GM21447 (cell line): ENCODE data around the gene TM7SF2.

Experiments
- ATAC-seq: cut with Tn5 transposase; IDR thresholded peaks from one replicate; pipeline ENCODE4 v1.9.1; 2021; ENCODE audit not compliant: unreplicated experiment

TM7SF2 gene

DNA sequence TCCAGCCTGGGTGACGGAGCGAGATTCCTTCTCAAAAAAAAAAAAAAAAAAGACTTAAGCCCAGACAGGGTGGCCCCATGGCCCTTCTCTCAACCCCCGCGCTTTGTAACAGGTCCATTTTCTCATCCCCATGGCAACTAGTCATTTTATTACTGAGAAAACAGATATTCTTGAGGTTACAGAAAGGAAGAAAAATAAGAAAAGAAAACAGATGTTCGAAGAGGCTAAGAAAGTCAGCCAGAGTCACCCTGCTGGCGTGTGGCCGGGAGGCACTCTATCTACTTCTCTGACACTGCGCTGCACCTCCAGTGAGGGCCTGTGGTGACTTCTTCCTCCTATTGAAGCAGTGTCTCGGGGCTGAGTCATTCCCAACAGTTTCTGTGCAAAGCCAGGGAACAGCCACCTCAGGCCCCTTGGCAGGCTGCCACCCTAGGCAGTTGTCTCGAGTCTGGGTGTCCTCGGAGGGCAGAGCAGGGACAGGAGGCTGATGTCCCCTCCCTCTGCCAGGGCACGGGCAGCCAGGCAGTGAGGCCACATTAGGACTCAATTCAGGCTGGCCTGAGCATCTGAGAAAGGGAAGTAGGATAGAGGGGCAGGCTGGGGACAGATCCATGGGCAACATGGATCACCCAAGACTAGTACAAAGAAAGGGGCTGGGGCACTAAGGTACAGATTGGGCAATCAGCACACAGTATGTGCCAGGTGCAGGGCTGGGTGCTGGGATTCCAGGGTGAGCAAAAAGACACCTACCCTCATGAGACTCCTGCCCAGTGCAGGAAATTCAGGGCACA, 39.0 kb downstream of the TM7SF2 start:
- ATAC-seq: peak; percentile 48

DNA sequence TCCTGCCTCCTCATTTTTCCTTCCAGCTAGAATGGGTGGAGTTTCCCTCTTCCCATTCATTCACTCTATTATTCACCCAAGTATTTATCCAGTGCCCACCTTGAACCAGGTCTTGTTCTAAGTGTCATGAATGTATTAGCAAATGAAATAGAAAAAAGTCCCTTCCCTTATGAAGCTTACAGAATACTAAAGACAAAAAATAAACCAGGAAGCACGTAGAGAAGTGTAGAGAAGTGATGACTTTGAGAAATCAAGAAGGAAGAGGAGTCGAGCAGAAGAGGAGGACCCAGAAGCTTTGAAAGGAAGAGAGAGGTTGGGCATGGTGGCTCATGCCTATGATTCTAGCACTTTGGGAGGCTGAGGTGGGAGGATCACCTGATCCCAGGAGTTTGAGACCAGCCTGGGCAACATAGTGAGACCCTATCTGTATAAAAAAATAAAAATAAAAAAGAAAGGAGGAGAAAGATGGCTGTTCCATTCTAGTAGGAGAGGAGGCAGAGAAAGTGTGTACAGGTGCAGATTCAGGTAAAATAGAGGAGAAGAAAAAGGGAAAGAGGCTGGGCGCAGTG, 39.7 kb downstream of the TM7SF2 start:
- no peak for ATAC-seq

DNA sequence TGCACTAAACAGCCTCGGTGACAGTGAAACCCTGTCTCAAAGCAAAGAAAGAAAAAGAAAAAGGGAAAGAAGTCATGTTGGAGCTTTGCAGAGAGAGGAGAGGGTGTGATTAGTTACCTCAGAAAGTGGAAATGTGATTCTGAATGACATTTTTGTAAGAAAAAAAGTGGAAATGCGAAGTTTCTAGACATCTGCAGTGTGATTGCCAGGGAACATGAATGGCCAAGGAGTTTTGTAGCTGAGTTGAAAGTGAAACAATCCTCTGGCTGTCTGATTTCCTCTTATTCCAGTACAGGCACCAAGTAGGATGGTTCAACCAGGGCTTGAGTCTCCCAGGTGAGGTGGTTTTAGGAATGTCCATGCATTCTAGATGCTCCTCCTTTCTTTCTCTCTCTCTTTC, 40.5 kb downstream of the TM7SF2 start:
- no peak for ATAC-seq

DNA sequence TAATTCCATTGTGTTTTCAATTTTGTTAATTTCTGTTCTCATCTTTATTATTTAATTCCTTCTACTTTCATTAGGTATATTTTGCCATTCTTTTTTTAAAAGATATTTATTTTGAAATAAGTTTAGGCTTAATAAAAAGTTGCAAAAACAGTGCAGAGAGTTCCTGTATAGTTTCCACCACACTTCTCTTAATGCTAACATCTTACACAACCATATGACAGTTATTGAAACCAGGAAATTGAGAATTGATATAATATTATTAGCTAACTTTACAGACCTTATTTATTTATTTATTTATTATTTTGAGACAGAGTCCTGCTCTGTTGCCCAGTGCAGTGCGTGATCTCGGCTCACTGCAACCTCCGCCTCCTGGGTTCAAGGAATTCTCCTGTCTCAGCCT, 44.6 kb downstream of the TM7SF2 start:
- ATAC-seq: no peak

DNA sequence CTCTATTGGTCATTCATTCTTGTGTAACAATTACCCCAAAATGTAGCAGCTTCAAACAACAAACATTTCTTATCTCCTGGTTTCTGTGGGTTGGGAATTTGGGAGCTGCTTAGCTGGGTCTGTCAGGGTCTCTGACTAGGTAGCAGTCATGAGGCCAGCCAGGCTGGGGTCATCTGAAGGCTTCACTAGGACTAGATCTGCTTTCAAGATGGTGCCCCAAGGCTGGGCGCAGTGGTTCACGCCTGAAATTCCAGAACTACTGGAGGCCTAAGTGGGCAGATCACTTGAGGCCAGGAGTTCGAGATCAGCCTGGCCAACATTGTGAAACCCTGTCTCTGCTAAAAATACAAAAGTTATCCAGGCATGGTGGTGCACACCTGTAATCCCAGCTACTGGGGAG, 45.3 kb downstream of the TM7SF2 start:
- ATAC-seq: no peak

DNA sequence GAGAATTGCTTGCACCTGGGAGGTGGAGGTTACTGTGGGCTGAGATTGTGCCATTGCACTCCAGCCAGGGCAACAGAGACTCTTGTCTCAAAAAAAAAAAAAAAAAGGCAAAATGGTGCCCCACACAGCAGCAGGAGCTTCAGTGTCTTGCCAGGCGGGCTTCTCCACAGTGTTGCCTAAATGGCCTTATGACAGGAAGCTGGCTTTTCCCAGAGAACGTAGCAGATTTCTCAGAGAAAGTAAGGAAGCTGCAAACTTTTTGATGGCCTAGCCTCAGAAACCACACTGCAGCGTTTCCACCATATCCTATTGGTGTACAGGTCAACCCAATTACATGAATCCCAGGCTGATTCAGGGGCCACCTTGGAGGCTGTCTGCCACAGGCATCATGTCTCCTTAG, 45.7 kb downstream of the TM7SF2 start:
- ATAC-seq: no peak

DNA sequence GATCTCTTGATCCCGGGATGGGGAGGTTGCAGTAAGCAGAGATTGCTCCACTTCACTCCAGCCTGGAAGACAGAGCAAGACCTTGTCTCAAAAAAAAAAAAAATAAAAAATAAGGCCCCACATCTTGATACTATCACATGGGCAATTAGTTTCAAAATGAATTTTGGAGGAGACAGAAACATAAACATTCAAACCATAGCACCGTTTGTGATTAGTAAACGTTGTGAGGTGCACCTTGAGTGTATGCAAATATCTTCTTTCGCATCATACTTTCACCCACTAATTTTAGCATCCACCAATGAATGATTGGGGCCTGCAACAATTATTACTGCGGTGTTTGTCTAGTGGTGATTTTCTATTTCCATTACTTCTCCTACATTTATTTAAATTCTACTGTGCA, 47.3 kb downstream of the TM7SF2 start:
- peak; percentile 83 for ATAC-seq

DNA sequence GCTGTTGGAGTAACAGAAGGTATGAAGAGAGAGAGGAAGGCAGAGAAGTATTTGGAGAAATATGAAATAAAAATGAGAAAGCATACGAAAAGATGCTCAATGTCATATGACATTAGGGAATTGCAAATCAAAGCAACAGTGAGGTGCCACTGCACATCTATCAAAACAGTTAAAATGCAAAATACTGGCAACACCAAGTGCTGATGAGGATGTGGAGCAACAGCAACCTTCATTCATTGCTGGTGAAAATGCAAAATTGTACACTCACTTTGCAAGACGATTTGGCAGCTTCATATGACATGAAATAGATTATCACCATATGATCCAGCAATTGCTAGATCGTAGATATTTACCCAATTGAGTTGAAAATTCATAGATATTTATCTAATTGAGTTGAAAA, 49.0 kb downstream of the TM7SF2 start:
- no peak for ATAC-seq

DNA sequence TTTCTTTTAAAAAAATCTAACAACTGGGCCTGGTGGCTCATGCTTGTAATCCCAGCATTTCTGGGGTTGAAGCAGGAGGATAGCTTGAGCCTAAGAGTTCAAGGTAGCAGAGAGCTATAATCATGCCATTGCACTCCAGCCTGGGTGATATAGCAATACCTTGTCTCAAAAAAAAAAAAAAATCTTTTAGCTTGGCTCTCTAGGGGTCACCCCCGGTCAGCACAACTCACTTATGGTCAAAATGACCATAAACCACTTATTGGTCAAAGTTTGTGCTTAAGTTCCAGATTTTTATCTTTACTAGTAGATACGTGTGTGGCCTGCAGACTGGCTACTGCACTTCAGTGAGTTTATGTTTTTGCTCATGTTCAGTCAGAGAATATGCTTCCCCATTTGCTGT, 52.0 kb downstream of the TM7SF2 start:
- ATAC-seq: no peak
